SK-N-SH treated with all-trans-retinoic acid at 6 μM for 48 hours (cell line): Measurements from ENCODE around the gene STUM.

ENCODE experiments used
- ATAC-seq: fragments of 200-7000 bp; cut with Tn5 transposase; 3 replicates; pipeline ENCODE4 v1.9.1; 2020; ENCODE audit warnings: mild to moderate bottlenecking, moderate library complexity
- ARNTL ChIP-seq: fragments of 450-650 bp; formaldehyde crosslinking; IDR thresholded peaks from 2 replicates; pipeline ENCODE4 v1.5.0; 2020; ENCODE audit warnings: low read depth, mild to moderate bottlenecking, moderate library complexity, borderline replicate concordance
- BACH2 ChIP-seq: fragments of 250-450 bp; sonication (Bioruptor Pico); IDR thresholded peaks from 2 replicates; pipeline ENCODE4 v1.9.0; 2021; ENCODE audit warnings: mild to moderate bottlenecking, borderline replicate concordance
- CREB5 ChIP-seq: fragments of 250-450 bp; sonication (Bioruptor Pico); IDR thresholded peaks from 2 replicates; pipeline ENCODE4 v1.5.1; 2020; ENCODE audit warnings: low read depth, mild to moderate bottlenecking, moderate library complexity
- CSDC2 ChIP-seq: fragments of 250-450 bp; sonication (Bioruptor Pico); IDR thresholded peaks from 2 replicates; pipeline ENCODE4 v1.5.0; 2020; ENCODE audit warnings: mild to moderate bottlenecking, moderate library complexity
- CSRNP3 ChIP-seq: fragments of 250-450 bp; sonication (Bioruptor Pico); IDR thresholded peaks from 2 replicates; pipeline ENCODE4 v1.5.1; 2021; ENCODE audit warnings: mild to moderate bottlenecking, moderate library complexity
- ESRRG ChIP-seq: fragments of 250-450 bp; sonication (Bioruptor Pico); IDR thresholded peaks from 2 replicates; pipeline ENCODE4 v1.6.1; 2021; ENCODE audit warnings: mild to moderate bottlenecking
- GLIS3 ChIP-seq: fragments of 250-450 bp; sonication (Bioruptor Pico); IDR thresholded peaks from 2 replicates; pipeline ENCODE4 v1.5.0; 2020; ENCODE audit warnings: mild to moderate bottlenecking, moderate library complexity
- OSR1 ChIP-seq: fragments of 250-450 bp; sonication (Bioruptor Pico); IDR thresholded peaks from 2 replicates; pipeline ENCODE4 v1.8.0; 2022; ENCODE audit warnings: moderate library complexity, mild to moderate bottlenecking, inconsistent platforms
- PATZ1 ChIP-seq: fragments of 250-450 bp; sonication (Bioruptor Pico); IDR thresholded peaks from 2 replicates; pipeline ENCODE4 v1.8.0; 2020; ENCODE audit warnings: mild to moderate bottlenecking, moderate library complexity, borderline replicate concordance
- POU6F1 ChIP-seq: fragments of 250-450 bp; sonication (Bioruptor Pico); IDR thresholded peaks from 2 replicates; pipeline ENCODE4 v1.8.0; 2021; ENCODE audit warnings: low read depth, mild to moderate bottlenecking, moderate library complexity, borderline replicate concordance
- PPARA ChIP-seq: fragments of 250-450 bp; sonication (Bioruptor Pico); IDR thresholded peaks from 2 replicates; pipeline ENCODE4 v1.5.0; 2020; ENCODE audit warnings: mild to moderate bottlenecking, borderline replicate concordance
- RARB ChIP-seq: fragments of 250-450 bp; sonication (Bioruptor Pico); IDR thresholded peaks from 2 replicates; pipeline ENCODE4 v1.8.0; 2021; ENCODE audit warnings: mild to moderate bottlenecking, moderate library complexity
- SNAI2 ChIP-seq: fragments of 250-450 bp; sonication (Bioruptor Pico); IDR thresholded peaks from 2 replicates; pipeline ENCODE4 v1.5.0; 2020; ENCODE audit warnings: mild to moderate bottlenecking, moderate library complexity
- TCF4 ChIP-seq: fragments of 250-450 bp; sonication (Bioruptor Pico); IDR thresholded peaks from 2 replicates; pipeline ENCODE4 v1.8.0; 2021; ENCODE audit warnings: mild to moderate bottlenecking, moderate library complexity, borderline replicate concordance
- TOX ChIP-seq: fragments of 250-450 bp; sonication (Bioruptor Pico); IDR thresholded peaks from 2 replicates; pipeline ENCODE4 v1.8.0; 2021; ENCODE audit warnings: mild to moderate bottlenecking, moderate library complexity, borderline replicate concordance
- TSHZ2 ChIP-seq: fragments of 250-450 bp; sonication (Bioruptor Pico); IDR thresholded peaks from 2 replicates; pipeline ENCODE4 v1.5.0; 2020; ENCODE audit warnings: mild to moderate bottlenecking, moderate library complexity
- ZC3H10 ChIP-seq: fragments of 250-450 bp; sonication (Bioruptor Pico); IDR thresholded peaks from 2 replicates; pipeline ENCODE4 v1.5.1; 2021; ENCODE audit warnings: mild to moderate bottlenecking, moderate library complexity
- ZFP3 ChIP-seq: fragments of 250-450 bp; sonication (Bioruptor Pico); IDR thresholded peaks from 2 replicates; pipeline ENCODE4 v1.5.0; 2020; ENCODE audit warnings: mild to moderate bottlenecking, moderate library complexity
- ZNF565 ChIP-seq: fragments of 450-650 bp; formaldehyde crosslinking; conservative IDR thresholded peaks from 2 replicates; pipeline ENCODE4 v1.5.0; 2020; ENCODE audit warnings: low read depth, mild to moderate bottlenecking, moderate library complexity
- ZNF70 ChIP-seq: fragments of 450-650 bp; formaldehyde crosslinking; IDR thresholded peaks from 2 replicates; pipeline ENCODE4 v1.5.0; 2020; ENCODE audit warnings: mild to moderate bottlenecking, moderate library complexity
- ZNF8 ChIP-seq: fragments of 450-650 bp; formaldehyde crosslinking; IDR thresholded peaks from 2 replicates; pipeline ENCODE4 v1.5.0; 2020; ENCODE audit warnings: mild to moderate bottlenecking, moderate library complexity

STUM gene

GRCh38 chr1:226534098-226534497 is 14.5 kb upstream of the STUM start:
- TF ChIP-seq POU6F1 (CRISPR knock-in tag) (no peak), TSHZ2 (no peak), GLIS3 (CRISPR knock-in tag) (no peak), RARB (CRISPR knock-in tag) (no peak), TOX (CRISPR knock-in tag) (no peak), CREB5 (CRISPR knock-in tag) (no peak), PATZ1 (CRISPR knock-in tag) (no peak), ZNF565 (CRISPR knock-in tag) (no peak), ZNF70 (CRISPR knock-in tag) (no peak), ZC3H10 (CRISPR knock-in tag) (no peak), SNAI2 (CRISPR knock-in tag) (no peak), ARNTL (CRISPR knock-in tag) (no peak), BACH2 (CRISPR knock-in tag) (no peak), ZFP3 (CRISPR knock-in tag) (no peak), CSRNP3 (CRISPR knock-in tag) (no peak), TCF4 (CRISPR knock-in tag) (no peak)
- ATAC-seq, result no peak

- no peak for TF ChIP-seq TCF4 (CRISPR knock-in tag)
- no peak for TF ChIP-seq RARB (CRISPR knock-in tag)
- TF ChIP-seq CSDC2 (CRISPR knock-in tag), result no peak
- TF ChIP-seq TOX (CRISPR knock-in tag), result no peak
- TF ChIP-seq BACH2 (CRISPR knock-in tag), result no peak
- TF ChIP-seq ARNTL (CRISPR knock-in tag), result no peak
- no peak for TF ChIP-seq ZNF70 (CRISPR knock-in tag)
- no peak for TF ChIP-seq POU6F1 (CRISPR knock-in tag)
- no peak for TF ChIP-seq OSR1 (CRISPR knock-in tag)
- TF ChIP-seq GLIS3 (CRISPR knock-in tag), result no peak
- no peak for TF ChIP-seq PPARA (CRISPR knock-in tag)
- no peak for TF ChIP-seq ZC3H10 (CRISPR knock-in tag)
- no peak for TF ChIP-seq ESRRG (CRISPR knock-in tag)
- no peak for TF ChIP-seq ZFP3 (CRISPR knock-in tag)
- no peak for TF ChIP-seq ZNF8
- no peak for TF ChIP-seq SNAI2 (CRISPR knock-in tag)
- TF ChIP-seq CSRNP3 (CRISPR knock-in tag), result no peak
- no peak for TF ChIP-seq TSHZ2
- no peak for ATAC-seq
Measured at GRCh38 chr1:226534645-226535044, 13.9 kb upstream of the STUM start.
